ENCODE results near the gene CUEDC1.

CUEDC1 gene

GRCh38 chr17:57832314-57833178 lies 122.7 kb downstream of the CUEDC1 start:
- Histone ChIP-seq H3K27ac (no peak overlapping the region), H3K4me3 (peak overlapping the region; percentile 60), H3K9ac (ENCODE audit: insufficient read length) (no peak overlapping the region)

DNA sequence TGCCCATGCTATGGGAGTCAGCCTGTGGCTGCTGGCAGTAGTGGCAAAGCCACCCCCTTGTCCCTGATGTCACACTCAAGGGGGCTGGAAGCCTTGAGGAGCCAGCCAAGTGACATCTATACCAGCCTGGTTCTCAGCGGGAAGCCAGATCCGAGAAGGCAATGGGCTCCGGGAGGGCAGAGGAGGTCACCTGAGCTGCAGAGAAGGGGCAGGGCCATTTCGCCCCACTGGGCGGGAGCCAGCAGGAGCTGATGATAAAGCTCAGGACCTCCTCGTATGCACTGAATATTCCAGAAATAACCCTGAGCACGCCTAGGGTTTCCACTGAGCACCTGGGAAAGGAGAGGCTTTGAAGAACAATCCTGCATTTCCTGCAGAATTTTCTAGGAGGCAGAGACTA lies 124.3 kb downstream of the CUEDC1 start:
- DNase-seq (ENCODE audit: low read depth, low spot score), result no peak
- no peak for TF ChIP-seq FOXP2 (optimal IDR thresholded peaks at IDR 0.05; ENCODE audit: control extremely low read depth, extremely low read length, insufficient read depth)
- no peak for TF ChIP-seq POLR2AphosphoS5 (IDR thresholded peaks at IDR 0.05; ENCODE audit: borderline replicate concordance, low read depth, low read length)
- no peak for TF ChIP-seq EZH2 (IDR thresholded peaks at IDR 0.05)
- H3K9ac ChIP-seq (ENCODE audit: insufficient read length), result no peak overlapping the region

More at GRCh38 chr17:57832314-57833178, 122.7 kb downstream of the CUEDC1 start:
- Histone ChIP-seq H3K36me3 (ENCODE audit: insufficient read depth, low read length) (0 out of 2 replicates have a peak, but pooled peaks cover 2% of the 10 kb centered on the region), H3K9me3 (ENCODE audit: low read depth, low read length) (no peaks in the 10 kb centered on the region)
- DNase-seq (ENCODE audit: low read depth, low spot score), result no peak
- TF ChIP-seq POLR2AphosphoS5 (IDR thresholded peaks at IDR 0.05; ENCODE audit: borderline replicate concordance, low read depth, low read length), result no peak
- no peak for TF ChIP-seq FOXP2 (optimal IDR thresholded peaks at IDR 0.05; ENCODE audit: control extremely low read depth, extremely low read length, insufficient read depth)
- no peak for TF ChIP-seq EZH2 (IDR thresholded peaks at IDR 0.05)

GRCh38 chr17:57823469-57824401 lies 131.5 kb downstream of the CUEDC1 start:
- Histone ChIP-seq H3K36me3 (ENCODE audit: insufficient read depth, low read length) (no peaks in the 10 kb centered on the region), H3K4me3 (no peak overlapping the region), H3K9ac (ENCODE audit: insufficient read length) (no peak overlapping the region), H3K27ac (no peak overlapping the region), H3K9me3 (ENCODE audit: low read depth, low read length) (no peaks in the 10 kb centered on the region)
- TF ChIP-seq POLR2AphosphoS5 (IDR thresholded peaks at IDR 0.05; ENCODE audit: borderline replicate concordance, low read depth, low read length) (no peak), EZH2 (IDR thresholded peaks at IDR 0.05) (no peak), FOXP2 (optimal IDR thresholded peaks at IDR 0.05; ENCODE audit: control extremely low read depth, extremely low read length, insufficient read depth) (no peak)
- no peak for DNase-seq (ENCODE audit: low read depth, low spot score)

More for the DNA sequence above, 124.3 kb downstream of the CUEDC1 start:
- Histone ChIP-seq H3K27ac (no peak overlapping the region), H3K36me3 (ENCODE audit: insufficient read depth, low read length) (no peaks in the 10 kb centered on the region), H3K4me3 (no peak overlapping the region), H3K9me3 (ENCODE audit: low read depth, low read length) (no peaks in the 10 kb centered on the region)

GRCh38 chr17:57819867-57820266 lies 135.3 kb downstream of the CUEDC1 start:
- H3K36me3 ChIP-seq (ENCODE audit: insufficient read depth, low read length), result no peaks in the 10 kb centered on the region
- H3K9me3 ChIP-seq (ENCODE audit: low read depth, low read length), result no peaks in the 10 kb centered on the region
- no peak for DNase-seq (ENCODE audit: low read depth, low spot score)
- H3K27ac ChIP-seq, result no peak overlapping the region
- TF ChIP-seq FOXP2 (optimal IDR thresholded peaks at IDR 0.05; ENCODE audit: control extremely low read depth, extremely low read length, insufficient read depth), result no peak
- H3K4me3 ChIP-seq, result no peak overlapping the region
- no peak overlapping the region for H3K9ac ChIP-seq (ENCODE audit: insufficient read length)

GRCh38 chr17:57819285-57819684 lies 135.9 kb downstream of the CUEDC1 start:
- no peak for DNase-seq (ENCODE audit: low read depth, low spot score)
- TF ChIP-seq EZH2 (IDR thresholded peaks at IDR 0.05), result no peak
- TF ChIP-seq FOXP2 (optimal IDR thresholded peaks at IDR 0.05; ENCODE audit: control extremely low read depth, extremely low read length, insufficient read depth), result no peak
- no peak for TF ChIP-seq POLR2AphosphoS5 (IDR thresholded peaks at IDR 0.05; ENCODE audit: borderline replicate concordance, low read depth, low read length)
- H3K9me3 ChIP-seq (ENCODE audit: low read depth, low read length), result no peaks in the 10 kb centered on the region
- H3K4me3 ChIP-seq, result no peak overlapping the region
- H3K36me3 ChIP-seq (ENCODE audit: insufficient read depth, low read length), result no peaks in the 10 kb centered on the region
- no peak overlapping the region for H3K9ac ChIP-seq (ENCODE audit: insufficient read length)
- no peak overlapping the region for H3K27ac ChIP-seq

DNA sequence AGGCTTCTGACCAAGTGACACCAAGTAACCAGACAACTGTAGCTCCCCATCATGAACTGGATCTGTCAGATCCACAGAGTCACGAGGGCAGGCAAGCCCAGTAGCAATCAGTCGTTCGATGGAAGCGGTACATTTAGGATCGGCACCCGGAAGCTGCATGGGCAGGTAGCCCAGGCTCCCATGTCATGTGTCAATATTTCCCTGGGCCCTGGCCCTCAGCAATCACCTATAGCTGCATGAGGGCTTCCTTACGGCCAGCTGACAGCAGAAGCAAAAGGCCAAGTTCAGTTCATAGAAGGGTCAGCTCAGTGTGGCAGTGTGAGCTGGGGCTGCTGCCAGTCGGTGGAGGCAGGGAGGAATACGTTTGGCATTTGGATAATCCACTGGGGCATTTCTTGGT lies 137.1 kb downstream of the CUEDC1 start:
- Histone ChIP-seq H3K4me3 (no peak overlapping the region), H3K36me3 (ENCODE audit: insufficient read depth, low read length) (no peaks in the 10 kb centered on the region), H3K9ac (ENCODE audit: insufficient read length) (no peak overlapping the region), H3K27ac (no peak overlapping the region), H3K9me3 (ENCODE audit: low read depth, low read length) (no peaks in the 10 kb centered on the region)
- TF ChIP-seq FOXP2 (optimal IDR thresholded peaks at IDR 0.05; ENCODE audit: control extremely low read depth, extremely low read length, insufficient read depth) (no peak), EZH2 (IDR thresholded peaks at IDR 0.05) (no peak), POLR2AphosphoS5 (IDR thresholded peaks at IDR 0.05; ENCODE audit: borderline replicate concordance, low read depth, low read length) (no peak)
- DNase-seq (ENCODE audit: low read depth, low spot score), result no peak

- H3K27ac ChIP-seq, result no peak overlapping the region
- DNase-seq (ENCODE audit: low read depth, low spot score), result no peak
- no peaks in the 10 kb centered on the region for H3K9me3 ChIP-seq (ENCODE audit: low read depth, low read length)
- TF ChIP-seq POLR2AphosphoS5 (IDR thresholded peaks at IDR 0.05; ENCODE audit: borderline replicate concordance, low read depth, low read length), result no peak
- no peak for TF ChIP-seq FOXP2 (optimal IDR thresholded peaks at IDR 0.05; ENCODE audit: control extremely low read depth, extremely low read length, insufficient read depth)
- no peak for TF ChIP-seq EZH2 (IDR thresholded peaks at IDR 0.05)
- no peaks in the 10 kb centered on the region for H3K36me3 ChIP-seq (ENCODE audit: insufficient read depth, low read length)
- no peak overlapping the region for H3K4me3 ChIP-seq
- H3K9ac ChIP-seq (ENCODE audit: insufficient read length), result no peak overlapping the region
These were observed 137.9 kb downstream of the CUEDC1 start for GRCh38 chr17:57817299-57817698.

DNA sequence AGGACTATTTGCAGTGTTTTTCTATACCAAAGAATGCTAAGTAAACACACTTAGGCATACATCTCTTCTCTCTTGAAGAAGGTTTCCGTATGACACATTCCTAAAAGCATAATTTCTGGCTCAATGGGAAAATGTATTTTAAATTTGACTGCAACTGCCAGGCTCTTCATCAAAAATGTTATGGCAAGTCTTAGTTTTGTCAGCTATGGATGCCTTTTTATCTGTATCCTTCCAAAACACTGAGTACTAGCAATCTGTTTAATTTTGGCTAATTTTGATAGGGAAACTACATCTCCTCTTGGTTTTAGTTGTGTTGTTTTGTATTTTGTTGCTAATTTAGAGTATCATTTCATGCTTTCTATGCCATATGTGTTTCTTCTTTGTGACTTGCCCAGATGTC lies 140.8 kb downstream of the CUEDC1 start:
- Histone ChIP-seq H3K36me3 (ENCODE audit: insufficient read depth, low read length) (no peaks in the 10 kb centered on the region), H3K9ac (ENCODE audit: insufficient read length) (no peak overlapping the region), H3K27ac (no peak overlapping the region), H3K9me3 (ENCODE audit: low read depth, low read length) (no peaks in the 10 kb centered on the region), H3K4me3 (no peak overlapping the region)
- TF ChIP-seq FOXP2 (optimal IDR thresholded peaks at IDR 0.05; ENCODE audit: control extremely low read depth, extremely low read length, insufficient read depth), result no peak
- no peak for TF ChIP-seq EZH2 (IDR thresholded peaks at IDR 0.05)
- no peak for TF ChIP-seq POLR2AphosphoS5 (IDR thresholded peaks at IDR 0.05; ENCODE audit: borderline replicate concordance, low read depth, low read length)
- no peak for DNase-seq (ENCODE audit: low read depth, low spot score)
